Breast epithelium (tissue), 4 donors: ENCODE measurements around the gene LYPLAL1. TPM values are rescaled to one million over a fixed set of nuclear protein-coding genes. Genes with fewer than 3 reads are reported as not detected.

Experiments
- DNase-seq, 2 donors: peaks; one replicate each; pipeline ENCODE4 v3.0.0-alpha.2; 2019; ENCODE audit warnings: low spot score in 2 of 2
- H3K27ac ChIP-seq, 2 donors: fragments of 200-600 bp; sonication (generic) in 1 of 2; one replicate each; pipeline ENCODE4 v1.5.1; 2016 to 2019; ENCODE audit warnings: mild to moderate bottlenecking in 1 of 2
- H3K27me3 ChIP-seq, 2 donors: fragments of 200-600 bp; sonication (generic) in 1 of 2; one replicate each; pipeline versions ENCODE4 v1.5.1 to v1.6.0; 2017 to 2019; ENCODE audit warnings: control low read depth in 1 of 2, mild to moderate bottlenecking in 1 of 2
- H3K36me3 ChIP-seq: fragments of 200-600 bp; one replicate; pipeline ENCODE4 v1.5.1; 2019
- H3K4me1 ChIP-seq, 2 donors: fragments of 200-600 bp; sonication (generic); one replicate each; pipeline ENCODE4 v1.5.1; 2016 to 2019; ENCODE audit warnings: control low read depth in 1 of 2
- H3K4me3 ChIP-seq, 3 donors: fragments of 200-600 bp; sonication (generic); 1 replicate in 2 of 3; 2 replicates in 1 of 3; pipeline ENCODE4 v1.5.1; 2016 to 2019; ENCODE audit warnings: mild to moderate bottlenecking in 3 of 3, moderate library complexity in 2 of 3
- H3K9me3 ChIP-seq, 2 donors: fragments of 200-600 bp; sonication (generic) in 1 of 2; one replicate each; pipeline ENCODE4 v1.5.1; 2016 to 2019; ENCODE audit warnings: control low read depth in 1 of 2
- POLR2A ChIP-seq: fragments of 450-650 bp; IDR thresholded peaks from one replicate; pipeline ENCODE4 v1.6.1; 2016; ENCODE audit warnings: antibody characterized with exemption, mild to moderate bottlenecking, moderate library complexity
- POLR2AphosphoS5 ChIP-seq, 3 donors: sonication (generic); formaldehyde crosslinking; IDR thresholded peaks; one replicate each; pipeline ENCODE4 v1.6.1; 2017; ENCODE audit warnings: antibody characterized with exemption in 3 of 3
- intact Hi-C: fragments of 100-400 bp; cut with DNase I; formaldehyde crosslinking; loops from one replicate; pipeline ENCODE4 v1.15.1; 2023; ENCODE audit warnings: low total_unique reads
- total RNA-seq, 3 donors: library from RNA; depleted of rRNA; stranded (reverse); fragments of >200 nt; gene quantifications; one replicate each; pipeline ENCODE4 v1.1.0, GENCODE V29; 2016
- TF ChIP-seq, protein P1 (sequence below), 3 donors: fragments of 450-650 bp; IDR thresholded peaks; one replicate each; pipeline ENCODE4 v1.5.1; 2016 to 2017; ENCODE audit warnings: antibody characterized with exemption in 3 of 3, mild to moderate bottlenecking in 3 of 3, moderate library complexity in 3 of 3

The LYPLAL1 gene
- total RNA-seq, 3 donors from 2014 or later, result 21.0 to 40.0 (median 29.9) TPM

DNA sequence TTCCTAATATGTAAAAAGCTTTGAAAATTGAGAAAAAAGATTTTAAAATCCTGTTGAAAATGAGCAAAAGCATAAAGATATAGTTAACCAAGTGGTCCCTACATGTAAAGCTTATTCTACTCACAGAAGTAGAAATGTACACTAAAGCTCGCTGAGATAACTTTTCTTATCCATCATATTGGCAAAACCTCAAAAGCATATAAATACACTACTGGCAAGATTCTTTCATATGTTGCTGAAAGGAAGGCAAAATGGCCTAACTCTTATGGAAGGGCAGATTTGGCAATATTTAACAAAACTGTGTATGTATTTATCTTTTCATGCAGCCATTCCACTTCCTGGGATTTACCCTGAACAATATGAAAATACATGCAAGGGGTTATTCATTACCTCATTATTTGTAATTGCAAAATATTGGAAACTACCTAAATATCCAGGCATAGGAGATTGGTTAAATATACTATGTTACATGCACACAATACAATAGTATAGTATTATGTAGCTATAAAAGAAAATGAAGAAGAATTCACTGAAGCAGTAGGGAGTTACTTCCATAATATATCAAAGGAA is 43.2 kb upstream of the LYPLAL1 start:
- no peaks in the 10 kb centered on the region for H3K9me3 ChIP-seq
- no peak overlapping the region for H3K27ac ChIP-seq
- TF ChIP-seq POLR2AphosphoS5 (IDR thresholded peaks at IDR 0.05), result no peak
- TF ChIP-seq, protein P1, sequence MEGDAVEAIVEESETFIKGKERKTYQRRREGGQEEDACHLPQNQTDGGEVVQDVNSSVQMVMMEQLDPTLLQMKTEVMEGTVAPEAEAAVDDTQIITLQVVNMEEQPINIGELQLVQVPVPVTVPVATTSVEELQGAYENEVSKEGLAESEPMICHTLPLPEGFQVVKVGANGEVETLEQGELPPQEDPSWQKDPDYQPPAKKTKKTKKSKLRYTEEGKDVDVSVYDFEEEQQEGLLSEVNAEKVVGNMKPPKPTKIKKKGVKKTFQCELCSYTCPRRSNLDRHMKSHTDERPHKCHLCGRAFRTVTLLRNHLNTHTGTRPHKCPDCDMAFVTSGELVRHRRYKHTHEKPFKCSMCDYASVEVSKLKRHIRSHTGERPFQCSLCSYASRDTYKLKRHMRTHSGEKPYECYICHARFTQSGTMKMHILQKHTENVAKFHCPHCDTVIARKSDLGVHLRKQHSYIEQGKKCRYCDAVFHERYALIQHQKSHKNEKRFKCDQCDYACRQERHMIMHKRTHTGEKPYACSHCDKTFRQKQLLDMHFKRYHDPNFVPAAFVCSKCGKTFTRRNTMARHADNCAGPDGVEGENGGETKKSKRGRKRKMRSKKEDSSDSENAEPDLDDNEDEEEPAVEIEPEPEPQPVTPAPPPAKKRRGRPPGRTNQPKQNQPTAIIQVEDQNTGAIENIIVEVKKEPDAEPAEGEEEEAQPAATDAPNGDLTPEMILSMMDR (IDR thresholded peaks at IDR 0.05), result no peak
- TF ChIP-seq POLR2A, result no peak
- H3K36me3 ChIP-seq, result no peaks in the 10 kb centered on the region
- intact Hi-C loops, result no loop called here
- DNase-seq, result no peak
- H3K27me3 ChIP-seq, result no peaks in the 10 kb centered on the region
- no peak overlapping the region for H3K4me3 ChIP-seq
- no peaks in the 10 kb centered on the region for H3K4me1 ChIP-seq

DNA sequence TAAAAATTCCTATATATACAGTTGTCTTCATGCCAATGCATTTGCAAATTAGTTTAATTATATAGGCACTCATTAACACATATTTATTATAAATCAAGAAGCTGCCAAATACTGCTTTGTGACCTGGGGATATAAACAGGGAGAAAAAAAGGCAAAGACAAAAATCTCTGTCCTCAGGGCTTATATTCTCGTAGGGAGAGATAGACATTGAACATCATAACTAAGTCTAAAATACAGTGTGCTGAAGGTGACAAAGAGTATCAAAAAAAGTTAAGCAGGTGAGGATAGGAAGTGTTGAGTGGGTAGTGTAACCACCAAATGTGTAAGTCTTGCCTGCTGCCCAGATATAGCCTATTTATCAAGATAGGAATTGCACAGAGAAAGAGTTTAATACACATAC is 40.7 kb upstream of the LYPLAL1 start:
- Histone ChIP-seq H3K27me3 (no peaks in the 10 kb centered on the region), H3K36me3 (no peaks in the 10 kb centered on the region), H3K27ac (no peak overlapping the region), H3K9me3 (peaks cover 0 to 6% of the 10 kb centered on the region in 2 donors), H3K4me3 (no peak overlapping the region), H3K4me1 (no peaks in the 10 kb centered on the region)
- intact Hi-C loops, result no loop called here
- TF ChIP-seq, protein P1 (IDR thresholded peaks at IDR 0.05), result no peak
- no peak for TF ChIP-seq POLR2AphosphoS5 (IDR thresholded peaks at IDR 0.05)
- no peak for TF ChIP-seq POLR2A
- DNase-seq, result no peak

- H3K27me3 ChIP-seq, result no peaks in the 10 kb centered on the region
- H3K4me1 ChIP-seq, result no peaks in the 10 kb centered on the region
- intact Hi-C loops, result no loop called here
- H3K9me3 ChIP-seq, result peaks cover 0 to 6% of the 10 kb centered on the region in 2 donors
- DNase-seq, result no peak
- TF ChIP-seq POLR2A (no peak), POLR2AphosphoS5 (IDR thresholded peaks at IDR 0.05) (no peak)
- TF ChIP-seq, protein P1 (IDR thresholded peaks at IDR 0.05), result no peak
- H3K27ac ChIP-seq, result no peak overlapping the region
- H3K4me3 ChIP-seq, result no peak overlapping the region
- H3K36me3 ChIP-seq, result no peaks in the 10 kb centered on the region
Observed at GRCh38 chr1:219138747-219139146, 34.9 kb upstream of the LYPLAL1 start.

DNA sequence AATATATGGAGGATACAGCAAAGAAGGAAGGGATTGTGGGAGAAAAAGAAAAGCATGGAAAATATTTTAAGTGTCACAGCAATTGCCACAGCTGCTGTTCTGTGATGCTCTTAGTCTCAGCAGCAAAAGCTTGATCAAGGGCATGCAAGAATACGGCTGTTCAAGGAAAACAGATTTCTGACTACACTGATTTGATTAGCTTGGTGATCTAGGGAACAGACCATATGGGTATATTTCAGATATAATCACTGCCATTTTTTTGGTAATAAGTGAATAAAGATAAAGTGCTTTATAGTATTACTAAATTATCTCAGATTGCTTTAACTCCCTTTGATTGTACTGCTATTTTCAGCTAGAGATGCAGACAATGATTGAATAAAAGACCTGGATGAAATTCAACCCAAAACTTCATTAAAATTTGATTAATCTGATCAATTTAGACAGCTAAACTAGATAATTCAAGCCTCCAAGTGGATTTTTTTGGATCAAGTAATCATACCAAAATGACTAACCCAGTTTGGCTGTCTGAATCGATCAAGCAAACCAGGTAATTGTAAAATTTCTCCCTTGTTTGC is 33.3 kb upstream of the LYPLAL1 start:
- no peak for DNase-seq
- H3K4me1 ChIP-seq, result no peaks in the 10 kb centered on the region
- peaks cover 0 to 6% of the 10 kb centered on the region in 2 donors for H3K9me3 ChIP-seq
- no peak overlapping the region for H3K4me3 ChIP-seq
- no peaks in the 10 kb centered on the region for H3K27me3 ChIP-seq
- no peak overlapping the region for H3K27ac ChIP-seq
- no peaks in the 10 kb centered on the region for H3K36me3 ChIP-seq
- TF ChIP-seq, protein P1 (IDR thresholded peaks at IDR 0.05), result no peak
- intact Hi-C loops, result no loop called here

DNA sequence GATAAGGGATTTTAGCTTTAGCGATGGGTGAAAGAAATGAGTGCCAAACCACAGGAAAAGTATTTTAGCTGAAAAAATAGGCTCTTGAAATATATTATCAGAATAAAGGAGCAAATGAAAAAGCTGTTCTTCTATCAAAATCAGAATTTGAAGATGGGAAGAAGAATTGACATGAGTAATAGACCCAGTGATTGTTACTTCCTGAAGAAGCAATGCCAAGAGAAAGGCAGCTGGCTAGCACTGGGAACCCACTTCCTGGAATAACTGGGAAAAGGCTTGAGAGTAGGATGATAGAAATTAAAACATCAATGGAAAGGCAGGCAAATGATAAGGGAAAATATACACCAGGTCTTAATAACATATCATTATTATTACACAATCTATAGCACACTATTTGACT is 29.9 kb upstream of the LYPLAL1 start:
- intact Hi-C loops, result no loop called here
- no peaks in the 10 kb centered on the region for H3K27me3 ChIP-seq

More for the DNA sequence above, 29.9 kb upstream of the LYPLAL1 start:
- DNase-seq, result no peak
- Histone ChIP-seq H3K9me3 (no peaks in the 10 kb centered on the region), H3K27ac (no peak overlapping the region), H3K4me1 (no peaks in the 10 kb centered on the region), H3K4me3 (no peak overlapping the region), H3K36me3 (no peaks in the 10 kb centered on the region)
- TF ChIP-seq POLR2A (no peak), POLR2AphosphoS5 (IDR thresholded peaks at IDR 0.05) (no peak)
- TF ChIP-seq, protein P1 (IDR thresholded peaks at IDR 0.05), result no peak
